HG03097 (cell line): ENCODE data around the gene CDH18.

Experiments
- ATAC-seq: cut with Tn5 transposase; IDR thresholded peaks from one replicate; pipeline ENCODE4 v1.9.1; 2021; ENCODE audit not compliant: unreplicated experiment, low FRiP score

The CDH18 gene

DNA sequence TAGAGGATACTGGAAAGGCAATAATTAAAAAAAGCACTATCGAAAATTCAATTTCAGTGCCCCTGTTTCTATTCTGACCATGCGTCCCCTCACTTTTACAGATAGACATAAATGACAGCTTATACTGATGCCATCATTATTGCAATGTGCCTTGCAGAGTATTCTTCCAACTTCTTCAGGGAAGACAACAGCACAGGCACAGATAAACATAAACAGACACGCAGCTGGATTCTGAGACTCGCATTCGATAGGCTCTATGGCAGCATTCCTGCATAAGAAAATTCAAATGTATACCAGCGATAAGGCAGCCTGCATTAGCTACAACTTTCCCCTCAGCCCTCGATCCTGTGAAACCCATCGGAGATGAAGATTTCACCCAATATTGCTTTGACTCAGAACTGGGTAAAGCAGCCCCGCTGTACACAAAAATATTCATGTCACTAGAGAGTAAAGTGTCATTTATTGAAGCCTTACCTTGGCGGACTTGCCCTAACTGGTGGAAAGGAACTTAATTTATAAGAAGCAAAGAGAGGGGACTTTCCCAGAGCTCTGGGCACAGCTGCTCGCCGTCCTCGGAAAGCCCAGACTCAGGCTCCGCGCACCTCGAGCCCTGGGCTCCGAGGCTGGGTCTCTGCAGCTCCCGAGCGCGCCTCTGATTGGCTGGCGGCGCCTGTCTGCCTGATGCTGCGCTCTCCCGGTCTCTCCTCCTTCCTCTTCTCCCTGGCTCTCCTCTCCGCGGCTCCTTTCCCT, at the start of gene CDH18:
CDH18 (minus strand) TSS at position 589 of the 750 bp plus-strand sequence. CDS start 149,214 bp downstream, outside the sequence.
- ATAC-seq, result no peak

DNA sequence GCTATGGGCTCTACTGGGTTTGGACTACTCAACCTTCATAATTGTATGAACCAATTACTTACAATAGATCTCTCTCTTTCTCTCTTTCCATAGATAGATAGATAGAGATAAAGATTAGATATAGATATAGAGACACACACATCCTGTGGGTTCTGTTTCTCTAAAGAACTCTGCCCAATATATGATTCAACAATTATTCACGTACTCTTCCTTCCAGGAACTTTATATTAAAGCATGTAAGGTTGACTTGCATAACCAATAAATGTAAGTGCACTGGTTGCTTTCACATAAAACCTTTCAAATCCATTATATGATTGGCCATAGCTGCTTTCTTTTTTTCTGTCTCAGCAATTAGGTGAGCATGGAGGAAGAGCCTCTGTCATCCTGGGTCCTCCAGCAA, 46.7 kb upstream of the CDH18 start:
- ATAC-seq, result no peak

- ATAC-seq, result no peak
These were observed 45.9 kb upstream of the CDH18 start for GRCh38 chr5:20033881-20034280.

GRCh38 chr5:20032896-20033295, 44.9 kb upstream of the CDH18 start:
- no peak for ATAC-seq

GRCh38 chr5:20030125-20030524, 42.1 kb upstream of the CDH18 start:
- ATAC-seq, result no peak

DNA sequence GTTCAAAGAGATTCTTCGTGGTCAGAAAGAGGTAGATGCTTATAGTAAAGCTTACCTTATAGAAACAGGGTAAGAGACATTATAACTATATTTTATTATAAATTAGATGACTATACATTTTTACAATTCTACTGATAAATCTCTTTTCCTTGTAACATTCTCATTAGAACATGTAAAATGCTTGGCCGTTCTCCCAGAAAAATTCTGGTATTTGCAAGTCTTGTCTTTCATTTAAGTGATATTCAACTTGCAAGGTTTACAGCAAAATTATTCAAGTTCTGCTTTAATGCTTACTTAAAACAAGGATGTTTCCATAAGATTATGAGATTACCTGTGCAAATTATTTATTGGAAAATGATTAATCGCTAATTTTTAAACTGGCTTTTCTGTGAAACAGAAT, 41.3 kb upstream of the CDH18 start:
- ATAC-seq, result no peak

- ATAC-seq, result no peak
These were observed 40.5 kb upstream of the CDH18 start for GRCh38 chr5:20028506-20028905.

- ATAC-seq, result no peak
These were observed 35.7 kb upstream of the CDH18 start for GRCh38 chr5:20023686-20024180.

- no peak for ATAC-seq
These were observed 32.2 kb upstream of the CDH18 start for GRCh38 chr5:20020247-20020646.

GRCh38 chr5:20017021-20017420, 29.0 kb upstream of the CDH18 start:
- ATAC-seq, result no peak

DNA sequence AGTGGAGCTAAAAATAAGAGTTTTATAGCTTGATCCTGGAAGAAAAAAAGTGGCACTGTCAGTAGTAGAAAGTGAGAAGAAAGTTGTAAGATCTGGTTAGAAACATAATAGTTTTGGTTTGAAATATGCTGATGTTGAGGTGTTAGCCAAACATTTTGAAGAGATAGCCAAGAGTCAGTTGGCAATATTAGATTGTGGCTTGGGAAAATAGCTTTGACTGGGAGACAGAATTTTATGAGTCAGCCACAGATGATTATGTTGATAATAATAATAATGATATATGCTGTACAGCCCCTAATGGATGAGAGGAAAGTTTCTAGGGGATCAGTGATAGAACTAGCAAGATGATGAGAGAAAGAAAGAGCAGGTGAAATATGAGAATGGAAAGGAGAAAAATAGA, 12.4 kb upstream of the CDH18 start:
- ATAC-seq, result no peak

- ATAC-seq, result no peak
These were observed 457 bp upstream of the CDH18 start for GRCh38 chr5:19988457-19988856.

DNA sequence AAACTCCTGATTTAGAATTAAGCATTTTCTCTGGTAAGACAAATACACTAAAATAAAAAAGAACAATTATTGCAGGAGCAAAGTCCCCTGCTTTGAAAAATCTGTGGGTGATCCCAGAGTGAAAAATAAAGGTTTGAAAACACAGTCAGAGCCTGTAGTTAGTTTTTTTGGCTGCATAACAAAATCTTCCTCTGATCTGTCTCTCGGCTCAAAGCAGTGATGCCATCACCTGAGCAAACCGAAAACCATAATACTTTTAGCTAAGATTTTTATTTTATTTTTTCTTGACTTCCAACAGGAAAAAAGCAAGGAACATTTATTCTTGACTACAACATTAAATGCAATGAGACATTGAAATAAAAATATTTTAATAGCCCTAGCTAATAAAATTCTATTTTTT, 1.2 kb downstream of the CDH18 start:
- ATAC-seq, result no peak

GRCh38 chr5:19986031-19986619, 1.9 kb downstream of the CDH18 start:
- no peak for ATAC-seq

GRCh38 chr5:19978476-19978875, 9.5 kb downstream of the CDH18 start:
- ATAC-seq, result no peak

DNA sequence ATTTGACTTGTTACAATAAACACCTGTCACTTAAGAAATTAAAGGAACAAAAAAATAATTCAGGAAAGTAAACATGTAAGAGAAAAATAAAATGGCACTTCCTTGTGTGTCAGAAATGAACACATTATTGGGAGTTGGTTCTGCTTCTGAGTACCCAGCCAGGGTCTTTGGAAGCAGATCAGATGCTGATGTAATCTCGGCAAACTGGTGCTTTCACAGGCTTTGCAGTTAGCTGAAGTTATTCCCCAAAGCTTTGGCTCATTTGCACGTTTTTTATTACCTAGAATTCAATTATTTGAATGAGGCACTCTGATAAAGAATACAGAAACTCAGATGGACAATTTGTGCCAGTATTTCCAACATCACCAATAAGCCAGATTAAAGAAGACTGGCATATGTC, 10.9 kb downstream of the CDH18 start:
- no peak for ATAC-seq

GRCh38 chr5:19975795-19976194, 12.2 kb downstream of the CDH18 start:
- no peak for ATAC-seq

GRCh38 chr5:19960451-19960850, 27.5 kb downstream of the CDH18 start:
- no peak for ATAC-seq

GRCh38 chr5:19959830-19960384, 28.1 kb downstream of the CDH18 start:
- ATAC-seq, result no peak

GRCh38 chr5:19950897-19951296, 37.1 kb downstream of the CDH18 start:
- ATAC-seq, result no peak

DNA sequence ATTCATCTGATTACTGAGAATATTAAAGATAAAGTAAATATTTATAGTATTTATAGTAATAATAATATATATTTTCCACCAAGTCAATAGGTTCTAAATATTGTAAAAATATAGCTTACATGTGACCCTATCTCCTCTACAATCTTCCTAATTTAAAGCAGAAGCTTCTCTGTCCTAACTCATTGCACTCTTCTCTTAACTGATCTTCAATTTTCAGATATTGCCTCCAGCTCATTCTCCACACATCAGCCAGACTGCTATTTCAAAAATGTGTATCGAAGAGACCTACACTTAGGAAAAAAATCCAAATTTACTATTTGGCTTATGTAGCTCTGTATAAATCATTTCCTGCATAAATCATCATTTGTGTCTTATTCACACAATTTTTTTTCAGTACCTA, 47.8 kb downstream of the CDH18 start:
- ATAC-seq, result no peak

- no peak for ATAC-seq
These were observed 57.5 kb downstream of the CDH18 start for GRCh38 chr5:19930451-19930850.
